ENCODE measurements around the gene RASGRF2. TPM values are rescaled to one million over a fixed set of nuclear protein-coding genes. Genes with fewer than 3 reads are reported as not detected.

Gene RASGRF2
- total RNA-seq, 1 donor from 2014 or later = 0.05 TPM

DNA sequence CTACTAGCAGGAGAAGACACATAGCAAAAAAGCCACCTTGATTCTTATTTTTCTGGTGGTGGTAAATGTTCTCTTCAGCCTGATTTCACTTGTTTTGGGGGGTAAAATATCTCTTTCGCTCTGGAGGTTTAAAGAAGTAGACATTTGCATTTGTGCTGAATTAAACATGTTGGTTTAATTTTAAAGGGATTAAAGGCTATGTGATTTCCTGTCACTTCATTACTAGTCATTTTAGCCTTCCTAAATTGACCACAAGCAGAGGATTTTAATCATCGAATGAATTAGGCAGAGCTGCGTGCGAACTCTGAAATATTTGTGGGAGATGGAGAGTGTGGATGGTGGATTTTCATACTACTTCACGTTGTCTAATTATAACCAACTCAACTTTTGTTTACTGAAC is 4.8 kb downstream of the RASGRF2 start:
- H3K27me3 Mint-ChIP-seq (ENCODE audit: unreplicated experiment) = peaks cover 34% of the 10 kb centered on the region
- H3K36me3 Mint-ChIP-seq (ENCODE audit: unreplicated experiment) = no peaks in the 10 kb centered on the region
- H3K27ac Mint-ChIP-seq (ENCODE audit: unreplicated experiment) = no peak overlapping the region
- no peak for DNase-seq (ENCODE audit: extremely low spot score, unreplicated experiment)
- TF ChIP-seq, protein P1, sequence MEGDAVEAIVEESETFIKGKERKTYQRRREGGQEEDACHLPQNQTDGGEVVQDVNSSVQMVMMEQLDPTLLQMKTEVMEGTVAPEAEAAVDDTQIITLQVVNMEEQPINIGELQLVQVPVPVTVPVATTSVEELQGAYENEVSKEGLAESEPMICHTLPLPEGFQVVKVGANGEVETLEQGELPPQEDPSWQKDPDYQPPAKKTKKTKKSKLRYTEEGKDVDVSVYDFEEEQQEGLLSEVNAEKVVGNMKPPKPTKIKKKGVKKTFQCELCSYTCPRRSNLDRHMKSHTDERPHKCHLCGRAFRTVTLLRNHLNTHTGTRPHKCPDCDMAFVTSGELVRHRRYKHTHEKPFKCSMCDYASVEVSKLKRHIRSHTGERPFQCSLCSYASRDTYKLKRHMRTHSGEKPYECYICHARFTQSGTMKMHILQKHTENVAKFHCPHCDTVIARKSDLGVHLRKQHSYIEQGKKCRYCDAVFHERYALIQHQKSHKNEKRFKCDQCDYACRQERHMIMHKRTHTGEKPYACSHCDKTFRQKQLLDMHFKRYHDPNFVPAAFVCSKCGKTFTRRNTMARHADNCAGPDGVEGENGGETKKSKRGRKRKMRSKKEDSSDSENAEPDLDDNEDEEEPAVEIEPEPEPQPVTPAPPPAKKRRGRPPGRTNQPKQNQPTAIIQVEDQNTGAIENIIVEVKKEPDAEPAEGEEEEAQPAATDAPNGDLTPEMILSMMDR (IDR thresholded peaks at IDR 0.05) = no peak
- no peaks in the 10 kb centered on the region for H3K9me3 Mint-ChIP-seq (ENCODE audit: unreplicated experiment)
- H3K4me3 Mint-ChIP-seq (ENCODE audit: unreplicated experiment) = no peak overlapping the region
- H3K4me1 Mint-ChIP-seq (ENCODE audit: unreplicated experiment) = peaks cover 14% of the 10 kb centered on the region

- Mint-ChIP-seq H3K36me3 (ENCODE audit: unreplicated experiment) (no peaks in the 10 kb centered on the region), H3K9me3 (ENCODE audit: unreplicated experiment) (no peaks in the 10 kb centered on the region), H3K4me1 (ENCODE audit: unreplicated experiment) (peaks cover 9% of the 10 kb centered on the region), H3K27ac (ENCODE audit: unreplicated experiment) (no peak overlapping the region), H3K27me3 (ENCODE audit: unreplicated experiment) (peaks cover 18% of the 10 kb centered on the region), H3K4me3 (ENCODE audit: unreplicated experiment) (no peak overlapping the region)
- DNase-seq (ENCODE audit: extremely low spot score, unreplicated experiment) = no peak
- TF ChIP-seq, protein P1 (IDR thresholded peaks at IDR 0.05) = no peak
These were observed 7.5 kb downstream of the RASGRF2 start for GRCh38 chr5:80967500-80968181.

DNA sequence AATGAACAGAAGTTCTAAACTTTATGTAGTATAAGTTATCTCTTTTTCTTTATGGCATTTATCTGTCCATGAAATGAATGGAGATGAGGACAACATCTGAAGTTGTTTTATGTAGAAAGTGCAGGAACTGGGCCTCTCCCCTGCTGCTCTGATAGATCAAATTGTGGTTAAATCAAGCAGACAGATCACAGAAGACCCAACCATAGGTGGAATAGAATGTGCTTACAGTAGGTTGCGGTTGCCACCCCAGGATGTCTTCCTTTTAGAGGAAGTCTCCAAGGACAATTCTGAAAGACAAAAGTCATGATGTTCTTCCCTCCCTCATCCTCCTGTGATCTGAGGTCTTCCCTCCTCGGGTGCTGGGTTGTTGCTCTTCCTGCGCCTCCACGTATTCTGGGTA is 12.9 kb downstream of the RASGRF2 start:
- Mint-ChIP-seq H3K36me3 (ENCODE audit: unreplicated experiment) (no peaks in the 10 kb centered on the region), H3K27ac (ENCODE audit: unreplicated experiment) (no peak overlapping the region), H3K4me3 (ENCODE audit: unreplicated experiment) (no peak overlapping the region), H3K27me3 (ENCODE audit: unreplicated experiment) (no peaks in the 10 kb centered on the region), H3K4me1 (ENCODE audit: unreplicated experiment) (peaks cover 3% of the 10 kb centered on the region), H3K9me3 (ENCODE audit: unreplicated experiment) (no peaks in the 10 kb centered on the region)
- TF ChIP-seq, protein P1 (IDR thresholded peaks at IDR 0.05) = no peak
- no peak for DNase-seq (ENCODE audit: extremely low spot score, unreplicated experiment)

DNA sequence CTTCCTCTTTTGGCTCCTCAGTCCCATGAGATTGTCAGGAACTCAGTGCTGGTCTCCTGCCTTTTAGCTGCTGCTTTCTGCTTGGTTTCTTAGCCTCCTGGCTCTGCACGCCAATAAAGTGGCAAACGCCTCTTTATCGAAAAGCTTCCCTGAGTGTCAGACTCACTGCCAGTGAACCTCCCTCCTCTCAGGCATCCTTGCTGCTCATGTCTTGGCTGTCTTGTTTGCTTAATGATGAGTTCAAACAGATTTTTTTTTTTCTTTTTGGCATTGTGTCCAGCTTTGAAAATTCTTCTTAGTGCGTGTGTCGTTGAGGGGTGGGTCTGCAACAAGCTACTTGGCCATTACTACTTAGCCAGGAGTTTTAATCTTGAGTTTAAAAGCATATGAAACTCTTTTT is 14.9 kb downstream of the RASGRF2 start:
- Mint-ChIP-seq H3K27me3 (ENCODE audit: unreplicated experiment) (no peaks in the 10 kb centered on the region), H3K36me3 (ENCODE audit: unreplicated experiment) (no peaks in the 10 kb centered on the region), H3K9me3 (ENCODE audit: unreplicated experiment) (no peaks in the 10 kb centered on the region), H3K4me3 (ENCODE audit: unreplicated experiment) (no peak overlapping the region), H3K4me1 (ENCODE audit: unreplicated experiment) (no peaks in the 10 kb centered on the region), H3K27ac (ENCODE audit: unreplicated experiment) (no peak overlapping the region)
- TF ChIP-seq, protein P1 (IDR thresholded peaks at IDR 0.05) = no peak
- DNase-seq (ENCODE audit: extremely low spot score, unreplicated experiment) = no peak

- Mint-ChIP-seq H3K9me3 (ENCODE audit: unreplicated experiment) (no peaks in the 10 kb centered on the region), H3K27me3 (ENCODE audit: unreplicated experiment) (peaks cover 4% of the 10 kb centered on the region), H3K27ac (ENCODE audit: unreplicated experiment) (no peak overlapping the region), H3K4me3 (ENCODE audit: unreplicated experiment) (no peak overlapping the region), H3K36me3 (ENCODE audit: unreplicated experiment) (no peaks in the 10 kb centered on the region), H3K4me1 (ENCODE audit: unreplicated experiment) (no peaks in the 10 kb centered on the region)
- TF ChIP-seq, protein P1 (IDR thresholded peaks at IDR 0.05) = no peak
- DNase-seq (ENCODE audit: extremely low spot score, unreplicated experiment) = no peak
These were observed 16.8 kb downstream of the RASGRF2 start for GRCh38 chr5:80976985-80977384.

Data from osteocyte (in vitro differentiated cells).